RWPE2 (cell line): Measurements from ENCODE around the gene HSD17B11.

ENCODE experiments used
- ATAC-seq: fragments of 200-7000 bp; cut with Tn5 transposase; 3 replicates; pipeline ENCODE4 v1.9.1; 2021; ENCODE audit warnings: low read depth
- DNase-seq: peaks from one replicate; pipeline ENCODE4 v3.0.0-alpha.2; 2020; ENCODE audit warnings: low spot score
- H3K27ac ChIP-seq: fragments of 450-650 bp; 2 replicates; pipeline ENCODE4 v1.5.1; 2017; ENCODE audit warnings: mild to moderate bottlenecking; ENCODE audit not compliant: poor library complexity, severe bottlenecking
- H3K27me3 ChIP-seq: fragments of 250-450 bp; sonication (Bioruptor Pico); 2 replicates; pipeline ENCODE4 v1.5.1; 2021; ENCODE audit warnings: mild to moderate bottlenecking, moderate library complexity; ENCODE audit not compliant: insufficient read depth, poor library complexity, severe bottlenecking
- H3K36me3 ChIP-seq: fragments of 250-450 bp; sonication (Bioruptor Pico); 2 replicates; pipeline ENCODE4 v1.5.1; 2020; ENCODE audit warnings: low read depth, mild to moderate bottlenecking, moderate library complexity
- H3K4me1 ChIP-seq: fragments of 250-450 bp; sonication (Bioruptor Pico); 2 replicates; pipeline ENCODE4 v1.5.1; 2021; ENCODE audit warnings: mild to moderate bottlenecking, moderate library complexity; ENCODE audit not compliant: insufficient read depth, poor library complexity, severe bottlenecking
- H3K4me3 ChIP-seq: fragments of 250-450 bp; sonication (Bioruptor Pico); 2 replicates; pipeline ENCODE4 v1.5.1; 2021; ENCODE audit warnings: mild to moderate bottlenecking, moderate library complexity; ENCODE audit not compliant: severe bottlenecking
- H3K9me3 ChIP-seq: fragments of 250-450 bp; sonication (Bioruptor Pico); 2 replicates; pipeline ENCODE4 v1.5.1; 2021; ENCODE audit warnings: mild to moderate bottlenecking, moderate library complexity; ENCODE audit not compliant: severe bottlenecking
- TF ChIP-seq, protein P1 (sequence below): fragments of 450-650 bp; IDR thresholded peaks from one replicate; pipeline ENCODE4 v1.5.1; 2017; ENCODE audit warnings: mild to moderate bottlenecking, moderate library complexity; ENCODE audit not compliant: poor library complexity, severe bottlenecking

Gene HSD17B11

DNA sequence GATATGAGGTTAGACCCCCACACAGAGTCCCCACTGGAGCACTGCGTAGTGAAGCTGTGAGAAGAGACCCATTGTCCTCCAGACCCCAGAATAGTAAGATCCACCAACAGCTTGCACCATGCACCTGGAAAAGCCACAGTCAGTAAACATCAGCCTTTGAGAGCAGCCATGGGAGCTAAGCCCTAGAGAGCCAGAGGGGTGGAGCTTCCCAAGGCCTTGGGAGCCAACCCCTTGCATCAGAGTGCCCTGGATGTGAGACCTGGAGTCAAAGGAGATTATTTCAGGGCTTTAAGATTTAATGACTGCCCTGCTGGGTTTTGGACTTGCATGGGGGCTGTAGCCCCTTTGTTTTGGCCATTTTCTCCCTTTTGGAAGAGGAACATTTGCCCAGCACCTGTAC, 104.0 kb downstream of the HSD17B11 start:
- H3K36me3 ChIP-seq = no peaks in the 10 kb centered on the region
- no peak overlapping the region for H3K4me3 ChIP-seq
- no peaks in the 10 kb centered on the region for H3K27me3 ChIP-seq
- H3K9me3 ChIP-seq = peaks cover 2% of the 10 kb centered on the region
- TF ChIP-seq, protein P1, sequence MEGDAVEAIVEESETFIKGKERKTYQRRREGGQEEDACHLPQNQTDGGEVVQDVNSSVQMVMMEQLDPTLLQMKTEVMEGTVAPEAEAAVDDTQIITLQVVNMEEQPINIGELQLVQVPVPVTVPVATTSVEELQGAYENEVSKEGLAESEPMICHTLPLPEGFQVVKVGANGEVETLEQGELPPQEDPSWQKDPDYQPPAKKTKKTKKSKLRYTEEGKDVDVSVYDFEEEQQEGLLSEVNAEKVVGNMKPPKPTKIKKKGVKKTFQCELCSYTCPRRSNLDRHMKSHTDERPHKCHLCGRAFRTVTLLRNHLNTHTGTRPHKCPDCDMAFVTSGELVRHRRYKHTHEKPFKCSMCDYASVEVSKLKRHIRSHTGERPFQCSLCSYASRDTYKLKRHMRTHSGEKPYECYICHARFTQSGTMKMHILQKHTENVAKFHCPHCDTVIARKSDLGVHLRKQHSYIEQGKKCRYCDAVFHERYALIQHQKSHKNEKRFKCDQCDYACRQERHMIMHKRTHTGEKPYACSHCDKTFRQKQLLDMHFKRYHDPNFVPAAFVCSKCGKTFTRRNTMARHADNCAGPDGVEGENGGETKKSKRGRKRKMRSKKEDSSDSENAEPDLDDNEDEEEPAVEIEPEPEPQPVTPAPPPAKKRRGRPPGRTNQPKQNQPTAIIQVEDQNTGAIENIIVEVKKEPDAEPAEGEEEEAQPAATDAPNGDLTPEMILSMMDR = no peak
- H3K27ac ChIP-seq = no peak overlapping the region
- H3K4me1 ChIP-seq = no peaks in the 10 kb centered on the region
- no peak for ATAC-seq
- DNase-seq = no peak
